Colonic mucosa (tissue), 4 donors: ENCODE measurements around the gene ICA1. TPM values are rescaled to one million over a fixed set of nuclear protein-coding genes. Genes with fewer than 3 reads are reported as not detected.

Experiments used
- DNase-seq: peaks from one replicate; pipeline ENCODE4 v3.0.0-alpha.2; 2020
- H3K27ac ChIP-seq: fragments of 200-600 bp; one replicate; pipeline ENCODE4 v1.8.0; 2021
- H3K27me3 ChIP-seq: fragments of 200-600 bp; one replicate; pipeline ENCODE4 v1.8.0; 2021
- H3K36me3 ChIP-seq: fragments of 200-600 bp; one replicate; pipeline ENCODE4 v1.8.0; 2021
- H3K4me1 ChIP-seq: fragments of 200-600 bp; one replicate; pipeline ENCODE4 v1.8.0; 2021; ENCODE audit warnings: mild to moderate bottlenecking
- H3K4me3 ChIP-seq: fragments of 200-600 bp; one replicate; pipeline ENCODE4 v1.8.0; 2021
- H3K9ac ChIP-seq, 2 donors: one replicate each; pipeline ENCODE4 v1.7.0; 2013; ENCODE audit warnings: control low read depth in 2 of 2, low read depth in 2 of 2, low read length in 2 of 2
- H3K9me3 ChIP-seq: fragments of 200-600 bp; one replicate; pipeline ENCODE4 v1.8.0; 2021
- intact Hi-C: fragments of 100-400 bp; cut with DNase I; formaldehyde crosslinking; loops from one replicate; pipeline ENCODE4 v1.14.1; 2022
- total RNA-seq, 2 donors: library from RNA; stranded (reverse); fragmentation: NEBNext Ultra II Directional in 1 of 2; extraction: Animal tissue kit (Norgen Biotek cat#: 25700) in 1 of 2; gene quantifications; one replicate each; pipeline ENCODE4 v1.2.1, GENCODE V29; 2021
- TF ChIP-seq, protein P1 (sequence below): fragments of 200-600 bp; IDR thresholded peaks from one replicate; pipeline ENCODE4 v1.8.0; 2022; ENCODE audit warnings: antibody characterized with exemption, mild to moderate bottlenecking
- donor health status: healthy.
- donor health status: DM: no; HTN: no; CAD: no.
- donor health status: DM: no; HTN: no; CAD: no.

ICA1 gene
- total RNA-seq, 2 donors from 2014 or later: 46.1 to 47.5 TPM

- H3K9ac ChIP-seq: no peak overlapping the region
- no peak overlapping the region for H3K4me3 ChIP-seq
- H3K27ac ChIP-seq: no peak overlapping the region
- H3K27me3 ChIP-seq: no peaks in the 10 kb centered on the region
- no peaks in the 10 kb centered on the region for H3K36me3 ChIP-seq
- no peaks in the 10 kb centered on the region for H3K4me1 ChIP-seq
- no peak for DNase-seq
- intact Hi-C loops: no loop called here
- no peaks in the 10 kb centered on the region for H3K9me3 ChIP-seq
- TF ChIP-seq, protein P1, sequence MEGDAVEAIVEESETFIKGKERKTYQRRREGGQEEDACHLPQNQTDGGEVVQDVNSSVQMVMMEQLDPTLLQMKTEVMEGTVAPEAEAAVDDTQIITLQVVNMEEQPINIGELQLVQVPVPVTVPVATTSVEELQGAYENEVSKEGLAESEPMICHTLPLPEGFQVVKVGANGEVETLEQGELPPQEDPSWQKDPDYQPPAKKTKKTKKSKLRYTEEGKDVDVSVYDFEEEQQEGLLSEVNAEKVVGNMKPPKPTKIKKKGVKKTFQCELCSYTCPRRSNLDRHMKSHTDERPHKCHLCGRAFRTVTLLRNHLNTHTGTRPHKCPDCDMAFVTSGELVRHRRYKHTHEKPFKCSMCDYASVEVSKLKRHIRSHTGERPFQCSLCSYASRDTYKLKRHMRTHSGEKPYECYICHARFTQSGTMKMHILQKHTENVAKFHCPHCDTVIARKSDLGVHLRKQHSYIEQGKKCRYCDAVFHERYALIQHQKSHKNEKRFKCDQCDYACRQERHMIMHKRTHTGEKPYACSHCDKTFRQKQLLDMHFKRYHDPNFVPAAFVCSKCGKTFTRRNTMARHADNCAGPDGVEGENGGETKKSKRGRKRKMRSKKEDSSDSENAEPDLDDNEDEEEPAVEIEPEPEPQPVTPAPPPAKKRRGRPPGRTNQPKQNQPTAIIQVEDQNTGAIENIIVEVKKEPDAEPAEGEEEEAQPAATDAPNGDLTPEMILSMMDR: no peak
These were observed 131.3 kb downstream of the ICA1 start for GRCh38 chr7:8130663-8131062.

DNA sequence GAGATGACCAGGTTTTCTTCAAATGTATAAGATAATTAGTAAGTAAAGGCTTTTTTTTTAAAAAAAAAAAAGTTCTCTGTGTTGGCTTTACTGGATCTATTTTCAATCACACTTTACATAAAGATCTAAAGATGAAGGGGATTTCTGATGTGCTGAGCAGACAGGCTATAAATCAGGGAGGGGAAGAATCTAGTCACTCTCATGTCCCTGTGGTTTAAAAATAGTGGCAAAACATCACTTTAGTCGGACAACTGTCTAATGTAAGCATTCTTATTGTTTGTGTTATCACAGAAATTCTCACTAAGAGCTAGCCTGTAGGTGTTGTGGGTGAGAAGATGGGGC, 132.7 kb downstream of the ICA1 start:
- no peak overlapping the region for H3K27ac ChIP-seq
- TF ChIP-seq, protein P1: no peak
- no peak for DNase-seq
- no peaks in the 10 kb centered on the region for H3K36me3 ChIP-seq
- no peaks in the 10 kb centered on the region for H3K4me1 ChIP-seq
- H3K27me3 ChIP-seq: no peaks in the 10 kb centered on the region
- H3K9me3 ChIP-seq: no peaks in the 10 kb centered on the region
- no peak overlapping the region for H3K9ac ChIP-seq
- H3K4me3 ChIP-seq: no peak overlapping the region
- intact Hi-C loops: no loop called here

DNA sequence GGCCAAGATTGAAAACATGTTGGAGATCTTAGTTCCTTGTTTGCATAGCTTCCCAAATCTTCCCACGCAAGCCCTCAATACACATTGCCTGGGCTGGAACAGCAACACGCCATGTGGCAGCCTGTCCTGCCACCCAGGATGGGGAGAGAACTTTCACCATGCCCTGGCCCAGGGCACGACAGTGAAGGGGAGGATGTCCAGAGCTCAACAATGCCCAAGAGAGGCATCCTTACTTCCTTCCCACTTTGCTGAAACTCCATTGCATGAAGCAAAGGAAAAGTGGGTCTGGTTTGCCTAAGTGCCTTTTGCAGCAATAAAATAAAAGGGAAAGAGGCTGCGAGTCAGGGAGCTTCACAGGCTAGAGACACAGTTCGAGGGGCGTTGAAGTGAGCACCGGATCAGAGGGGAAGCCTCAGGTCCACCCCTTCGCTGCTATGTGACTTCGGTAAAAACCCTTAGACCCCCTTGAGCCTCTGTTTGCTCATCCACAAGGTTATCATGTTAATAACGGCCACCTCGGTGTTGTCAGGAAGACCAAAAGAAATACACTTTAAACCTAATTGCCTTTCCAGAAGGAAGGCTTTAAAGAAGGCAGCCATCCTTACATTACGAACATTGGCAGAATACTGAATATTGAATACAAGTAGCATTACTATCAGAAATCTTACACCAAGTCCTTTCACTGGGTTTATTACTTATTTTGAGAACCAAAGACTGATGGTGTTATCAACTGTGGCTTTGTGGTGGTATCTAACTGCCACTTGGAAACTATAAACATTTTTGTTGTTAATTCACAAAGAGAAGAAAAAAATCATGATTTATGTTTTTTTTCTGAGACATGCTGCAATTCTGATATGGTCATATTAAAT, 133.3 kb downstream of the ICA1 start:
- Histone ChIP-seq H3K4me1 (no peaks in the 10 kb centered on the region), H3K9me3 (no peaks in the 10 kb centered on the region), H3K36me3 (no peaks in the 10 kb centered on the region), H3K9ac (no peak overlapping the region), H3K27me3 (no peaks in the 10 kb centered on the region), H3K27ac (no peak overlapping the region), H3K4me3 (no peak overlapping the region)
- intact Hi-C loops: no loop called here
- TF ChIP-seq, protein P1: no peak
- DNase-seq: no peak

DNA sequence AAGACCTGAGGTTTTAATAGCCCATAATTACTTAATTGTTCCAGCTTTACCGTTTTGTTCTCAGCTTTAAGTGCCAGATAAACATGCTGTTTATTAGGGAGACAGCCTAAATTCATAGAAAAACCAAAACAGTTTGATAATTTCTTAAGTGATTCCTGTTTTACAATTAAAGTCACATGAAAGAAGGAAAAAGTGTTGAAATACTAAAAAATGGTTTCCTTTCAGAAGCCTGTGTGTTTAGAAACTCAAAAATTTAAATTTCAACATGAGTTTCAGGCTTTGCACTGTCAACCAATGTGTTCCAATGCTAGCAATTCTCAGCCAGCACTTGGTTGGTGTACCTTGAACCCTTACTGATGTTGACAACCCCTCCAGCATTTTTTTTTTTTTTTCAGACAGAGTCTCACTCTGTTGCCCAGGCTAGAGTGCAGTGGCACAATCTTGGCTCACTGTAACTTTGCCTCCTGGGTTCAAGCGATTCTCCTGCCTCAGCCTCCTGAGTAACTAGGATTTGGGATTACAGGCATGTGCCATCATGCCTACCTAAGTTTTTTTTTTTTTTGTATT, 135.3 kb downstream of the ICA1 start:
- no peaks in the 10 kb centered on the region for H3K36me3 ChIP-seq
- intact Hi-C loops: no loop called here
- no peaks in the 10 kb centered on the region for H3K4me1 ChIP-seq
- H3K4me3 ChIP-seq: no peak overlapping the region
- DNase-seq: no peak
- H3K9me3 ChIP-seq: no peaks in the 10 kb centered on the region
- TF ChIP-seq, protein P1: no peak
- H3K27ac ChIP-seq: no peak overlapping the region
- no peak overlapping the region for H3K9ac ChIP-seq
- no peaks in the 10 kb centered on the region for H3K27me3 ChIP-seq

GRCh38 chr7:8125680-8126444, 136.1 kb downstream of the ICA1 start:
- peak overlapping the region; percentile 6 for H3K27ac ChIP-seq
- H3K27me3 ChIP-seq: no peaks in the 10 kb centered on the region
- H3K9me3 ChIP-seq: no peaks in the 10 kb centered on the region
- no peak overlapping the region for H3K9ac ChIP-seq
- no peak overlapping the region for H3K4me3 ChIP-seq
- intact Hi-C loops: no loop called here
- H3K36me3 ChIP-seq: no peaks in the 10 kb centered on the region
- TF ChIP-seq, protein P1: no peak
- peak; percentile 25 for DNase-seq
- H3K4me1 ChIP-seq: no peaks in the 10 kb centered on the region
